ENCODE results near the gene DAB1. TPM values are rescaled to one million over a fixed set of nuclear protein-coding genes. Genes with fewer than 3 reads are reported as not detected.

Gene DAB1
- total and polyA plus RNA-seq, 10 of the 15 experiments (the other 5 are each of a cell fraction or from before 2014, with no cell fraction given) = 0.02 to 0.10 (median 0.03) TPM; not detected in 5

DNA sequence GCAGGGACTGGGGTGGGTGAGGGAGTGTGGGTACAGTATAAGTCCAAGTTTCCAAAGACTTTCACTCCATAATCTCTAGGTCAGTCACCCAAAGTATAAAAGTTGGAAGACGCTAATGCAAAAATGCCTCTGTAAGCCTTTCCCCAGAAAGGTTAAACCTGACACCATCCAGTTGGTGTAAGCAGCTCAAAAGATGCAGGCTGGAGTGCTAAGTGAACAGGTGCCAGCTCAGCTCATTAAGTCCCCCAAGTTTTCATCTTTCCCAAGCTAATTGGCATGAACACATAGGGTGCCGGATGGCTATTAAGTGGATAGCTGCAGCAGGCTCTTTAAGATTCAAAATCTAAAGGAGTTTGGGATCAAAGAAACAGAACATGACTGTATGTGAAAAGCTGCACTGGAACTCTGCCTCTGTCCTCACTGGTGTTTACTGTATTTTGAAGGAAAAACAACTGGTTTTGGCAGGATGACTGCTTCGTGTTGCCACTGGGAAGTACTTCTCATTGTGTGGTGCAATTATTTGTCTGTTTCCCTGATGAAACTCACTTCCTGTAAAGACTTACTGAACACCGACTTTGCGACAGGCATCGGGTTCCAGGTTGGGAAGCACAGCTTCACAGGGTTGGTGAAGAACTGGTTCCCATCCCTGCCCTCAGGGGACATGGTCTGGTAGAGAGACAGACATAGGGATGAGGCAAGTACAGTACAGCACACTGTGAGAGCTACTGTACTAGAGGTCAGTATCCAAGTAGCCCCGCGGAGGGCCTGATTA lies 152.7 kb downstream of the DAB1 start:
- Histone ChIP-seq H3K9me3 (replicated peaks; ENCODE audit: control insufficient read depth, insufficient read depth, low read length) (no peaks in the 10 kb centered on the region), H3K4me2 (ENCODE audit: control insufficient read depth, insufficient read depth) (no peak overlapping the region), H3K4me1 (ENCODE audit: control insufficient read depth, insufficient read depth, low read length) (no peaks in the 10 kb centered on the region), H3K27ac (ENCODE audit: control insufficient read depth, insufficient read depth) (no peak overlapping the region), H3K27me3 (replicated peaks in 1 of 2; ENCODE audit: control insufficient read depth in 2 of 2, insufficient read depth in 2 of 2, low read length in 1 of 2) (no peaks in the 10 kb centered on the region; a peak in 1 of 4 replicates), H2AFZ (ENCODE audit: control insufficient read depth, low read depth, low read length) (no peak overlapping the region), H4K20me1 (ENCODE audit: control insufficient read depth, insufficient read depth) (no peaks in the 10 kb centered on the region), H3K9ac (ENCODE audit: control insufficient read depth, insufficient read depth, low read length) (no peak overlapping the region), H3K79me2 (ENCODE audit: control insufficient read depth, insufficient read depth, low read length) (no peaks in the 10 kb centered on the region), H3K36me3 (ENCODE audit: control insufficient read depth in 2 of 2, insufficient read depth in 2 of 2, low read length in 1 of 2) (no peaks in the 10 kb centered on the region), H3K4me3 (no peak overlapping the region)
- ChIA-PET SMC1A (ENCODE audit: uncharacterized antibody, unreplicated experiment) (interaction anchor here (1.2 kb wide), 1 partner anchor 19 kb away, joined by 3 read pairs; no protein-coding TSS in a partner anchor), RAD21 (ENCODE audit: unreplicated experiment) (no interaction called here), CTCF (no interaction called here), POLR2A (no interaction called here)
- 38% methylated on average over 8 of the region's 8 CpGs for WGBS (ENCODE audit: insufficient coverage, insufficient replicate concordance, low lambda C conversion rate, missing lambda C conversion rate)
- no TSS peak for BruUV-seq (replicated peaks)
- in situ Hi-C loops (cut with MboI) (no loop called here), intact Hi-C loops (cut with micrococcal nuclease; ENCODE audit: unreplicated experiment) (no loop called here)
- ATAC-seq (no peak), DNase-seq (ENCODE audit: low read depth, low spot score) (no peak), FAIRE-seq (no peak)
- TF ChIP-seq, protein P1, sequence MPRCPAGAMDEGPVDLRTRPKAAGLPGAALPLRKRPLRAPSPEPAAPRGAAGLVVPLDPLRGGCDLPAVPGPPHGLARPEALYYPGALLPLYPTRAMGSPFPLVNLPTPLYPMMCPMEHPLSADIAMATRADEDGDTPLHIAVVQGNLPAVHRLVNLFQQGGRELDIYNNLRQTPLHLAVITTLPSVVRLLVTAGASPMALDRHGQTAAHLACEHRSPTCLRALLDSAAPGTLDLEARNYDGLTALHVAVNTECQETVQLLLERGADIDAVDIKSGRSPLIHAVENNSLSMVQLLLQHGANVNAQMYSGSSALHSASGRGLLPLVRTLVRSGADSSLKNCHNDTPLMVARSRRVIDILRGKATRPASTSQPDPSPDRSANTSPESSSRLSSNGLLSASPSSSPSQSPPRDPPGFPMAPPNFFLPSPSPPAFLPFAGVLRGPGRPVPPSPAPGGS (IDR thresholded peaks at IDR 0.05; ENCODE audit: borderline replicate concordance, insufficient read depth, low read depth, low read length, poor library complexity, severe bottlenecking) = no peak
- TF ChIP-seq SIN3A (IDR thresholded peaks at IDR 0.05; ENCODE audit: low read depth, low read length) (no peak), ESRRA (IDR thresholded peaks at IDR 0.05; ENCODE audit: low read length) (no peak), CHD1 (IDR thresholded peaks at IDR 0.05; ENCODE audit: low read depth, low read length) (no peak), ZNF622 (IDR thresholded peaks at IDR 0.05) (no peak), BRCA1 (IDR thresholded peaks at IDR 0.05; ENCODE audit: low read depth, low read length) (no peak), RB1 (IDR thresholded peaks at IDR 0.05; ENCODE audit: borderline replicate concordance) (no peak), IKZF1 (conservative IDR thresholded peaks at IDR 0.05) (no peak), LARP7 (IDR thresholded peaks at IDR 0.05) (no peak), CHD2 (IDR thresholded peaks at IDR 0.05; ENCODE audit: borderline replicate concordance, low read depth, low read length) (no peak), MTA2 (IDR thresholded peaks at IDR 0.05; ENCODE audit: low read depth) (no peak), RAD21 (IDR thresholded peaks at IDR 0.05; ENCODE audit: insufficient read depth, low read depth, low read length) (no peak), CBX5 (IDR thresholded peaks at IDR 0.05; ENCODE audit: low read depth) (no peak)
- TF ChIP-seq, protein P2, sequence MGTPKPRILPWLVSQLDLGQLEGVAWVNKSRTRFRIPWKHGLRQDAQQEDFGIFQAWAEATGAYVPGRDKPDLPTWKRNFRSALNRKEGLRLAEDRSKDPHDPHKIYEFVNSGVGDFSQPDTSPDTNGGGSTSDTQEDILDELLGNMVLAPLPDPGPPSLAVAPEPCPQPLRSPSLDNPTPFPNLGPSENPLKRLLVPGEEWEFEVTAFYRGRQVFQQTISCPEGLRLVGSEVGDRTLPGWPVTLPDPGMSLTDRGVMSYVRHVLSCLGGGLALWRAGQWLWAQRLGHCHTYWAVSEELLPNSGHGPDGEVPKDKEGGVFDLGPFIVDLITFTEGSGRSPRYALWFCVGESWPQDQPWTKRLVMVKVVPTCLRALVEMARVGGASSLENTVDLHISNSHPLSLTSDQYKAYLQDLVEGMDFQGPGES (IDR thresholded peaks at IDR 0.05) = no peak
- TF ChIP-seq, protein P3, sequence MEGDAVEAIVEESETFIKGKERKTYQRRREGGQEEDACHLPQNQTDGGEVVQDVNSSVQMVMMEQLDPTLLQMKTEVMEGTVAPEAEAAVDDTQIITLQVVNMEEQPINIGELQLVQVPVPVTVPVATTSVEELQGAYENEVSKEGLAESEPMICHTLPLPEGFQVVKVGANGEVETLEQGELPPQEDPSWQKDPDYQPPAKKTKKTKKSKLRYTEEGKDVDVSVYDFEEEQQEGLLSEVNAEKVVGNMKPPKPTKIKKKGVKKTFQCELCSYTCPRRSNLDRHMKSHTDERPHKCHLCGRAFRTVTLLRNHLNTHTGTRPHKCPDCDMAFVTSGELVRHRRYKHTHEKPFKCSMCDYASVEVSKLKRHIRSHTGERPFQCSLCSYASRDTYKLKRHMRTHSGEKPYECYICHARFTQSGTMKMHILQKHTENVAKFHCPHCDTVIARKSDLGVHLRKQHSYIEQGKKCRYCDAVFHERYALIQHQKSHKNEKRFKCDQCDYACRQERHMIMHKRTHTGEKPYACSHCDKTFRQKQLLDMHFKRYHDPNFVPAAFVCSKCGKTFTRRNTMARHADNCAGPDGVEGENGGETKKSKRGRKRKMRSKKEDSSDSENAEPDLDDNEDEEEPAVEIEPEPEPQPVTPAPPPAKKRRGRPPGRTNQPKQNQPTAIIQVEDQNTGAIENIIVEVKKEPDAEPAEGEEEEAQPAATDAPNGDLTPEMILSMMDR (IDR thresholded peaks at IDR 0.05 in 2 of 3, conservative IDR thresholded peaks at IDR 0.05 in 1 of 3; ENCODE audit: control insufficient read depth in 2 of 3, extremely low read depth in 1 of 3, insufficient read depth in 1 of 3, low read depth in 3 of 3, low read length in 3 of 3) = no peak
- TF ChIP-seq, protein P4, sequence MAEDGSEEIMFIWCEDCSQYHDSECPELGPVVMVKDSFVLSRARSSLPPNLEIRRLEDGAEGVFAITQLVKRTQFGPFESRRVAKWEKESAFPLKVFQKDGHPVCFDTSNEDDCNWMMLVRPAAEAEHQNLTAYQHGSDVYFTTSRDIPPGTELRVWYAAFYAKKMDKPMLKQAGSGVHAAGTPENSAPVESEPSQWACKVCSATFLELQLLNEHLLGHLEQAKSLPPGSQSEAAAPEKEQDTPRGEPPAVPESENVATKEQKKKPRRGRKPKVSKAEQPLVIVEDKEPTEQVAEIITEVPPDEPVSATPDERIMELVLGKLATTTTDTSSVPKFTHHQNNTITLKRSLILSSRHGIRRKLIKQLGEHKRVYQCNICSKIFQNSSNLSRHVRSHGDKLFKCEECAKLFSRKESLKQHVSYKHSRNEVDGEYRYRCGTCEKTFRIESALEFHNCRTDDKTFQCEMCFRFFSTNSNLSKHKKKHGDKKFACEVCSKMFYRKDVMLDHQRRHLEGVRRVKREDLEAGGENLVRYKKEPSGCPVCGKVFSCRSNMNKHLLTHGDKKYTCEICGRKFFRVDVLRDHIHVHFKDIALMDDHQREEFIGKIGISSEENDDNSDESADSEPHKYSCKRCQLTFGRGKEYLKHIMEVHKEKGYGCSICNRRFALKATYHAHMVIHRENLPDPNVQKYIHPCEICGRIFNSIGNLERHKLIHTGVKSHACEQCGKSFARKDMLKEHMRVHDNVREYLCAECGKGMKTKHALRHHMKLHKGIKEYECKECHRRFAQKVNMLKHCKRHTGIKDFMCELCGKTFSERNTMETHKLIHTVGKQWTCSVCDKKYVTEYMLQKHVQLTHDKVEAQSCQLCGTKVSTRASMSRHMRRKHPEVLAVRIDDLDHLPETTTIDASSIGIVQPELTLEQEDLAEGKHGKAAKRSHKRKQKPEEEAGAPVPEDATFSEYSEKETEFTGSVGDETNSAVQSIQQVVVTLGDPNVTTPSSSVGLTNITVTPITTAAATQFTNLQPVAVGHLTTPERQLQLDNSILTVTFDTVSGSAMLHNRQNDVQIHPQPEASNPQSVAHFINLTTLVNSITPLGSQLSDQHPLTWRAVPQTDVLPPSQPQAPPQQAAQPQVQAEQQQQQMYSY (CRISPR knock-in tag; IDR thresholded peaks at IDR 0.05) = no peak
